ENCODE results near the gene BEAN1.

The BEAN1 gene, protein sequence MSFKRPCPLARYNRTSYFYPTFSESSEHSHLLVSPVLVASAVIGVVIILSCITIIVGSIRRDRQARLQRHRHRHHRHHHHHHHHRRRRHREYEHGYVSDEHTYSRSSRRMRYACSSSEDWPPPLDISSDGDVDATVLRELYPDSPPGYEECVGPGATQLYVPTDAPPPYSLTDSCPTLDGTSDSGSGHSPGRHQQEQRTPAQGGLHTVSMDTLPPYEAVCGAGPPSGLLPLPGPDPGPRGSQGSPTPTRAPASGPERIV

DNA sequence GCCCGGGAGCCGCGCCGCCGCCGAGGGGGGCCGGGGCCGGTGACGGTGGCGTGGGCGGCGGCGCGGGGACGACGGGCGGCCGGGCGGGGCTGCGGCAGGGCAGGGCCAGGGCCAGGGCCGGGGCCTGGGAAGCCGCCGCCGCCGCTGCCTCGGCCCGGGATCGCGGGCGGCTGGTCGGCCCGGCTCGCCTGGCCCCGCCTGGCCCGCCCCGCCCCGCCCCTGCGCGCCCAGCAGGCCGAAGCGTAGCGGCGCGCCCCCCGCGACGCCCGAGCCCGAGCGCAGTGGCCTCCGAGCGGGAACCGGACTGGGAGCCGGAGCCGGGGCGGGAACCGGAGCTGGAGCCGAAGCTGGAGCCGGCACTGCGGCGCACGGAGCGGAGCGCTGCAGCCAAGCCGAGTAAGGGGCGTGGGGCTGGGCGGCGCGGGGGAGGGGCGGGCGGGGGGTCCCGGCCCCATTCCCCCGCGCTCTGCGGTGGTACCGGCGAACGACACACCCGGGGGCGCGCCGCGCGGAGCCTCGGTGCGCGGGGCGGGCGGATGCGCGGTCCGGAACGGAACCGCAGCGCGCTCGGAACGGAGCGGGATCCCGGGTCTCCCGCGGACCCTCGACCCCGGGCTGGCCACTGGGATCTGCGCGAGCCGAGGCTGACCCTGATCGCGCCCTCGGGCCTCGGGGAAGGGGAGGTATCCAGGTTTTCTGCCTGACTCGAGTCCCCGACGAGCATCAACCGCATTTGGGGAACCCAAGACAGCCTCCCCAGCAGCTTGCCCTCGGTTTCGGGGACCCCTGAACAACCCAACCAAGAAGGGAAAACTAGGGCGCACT, at the start of gene BEAN1:
TSS of gene BEAN1 (plus strand) at position 260 of the 825 bp plus-strand sequence. CDS start 10,382 bp downstream, outside the sequence.
- no peak for DNase-seq (ENCODE audit: extremely low read depth in 1 of 2, low read depth in 1 of 2)

DNA sequence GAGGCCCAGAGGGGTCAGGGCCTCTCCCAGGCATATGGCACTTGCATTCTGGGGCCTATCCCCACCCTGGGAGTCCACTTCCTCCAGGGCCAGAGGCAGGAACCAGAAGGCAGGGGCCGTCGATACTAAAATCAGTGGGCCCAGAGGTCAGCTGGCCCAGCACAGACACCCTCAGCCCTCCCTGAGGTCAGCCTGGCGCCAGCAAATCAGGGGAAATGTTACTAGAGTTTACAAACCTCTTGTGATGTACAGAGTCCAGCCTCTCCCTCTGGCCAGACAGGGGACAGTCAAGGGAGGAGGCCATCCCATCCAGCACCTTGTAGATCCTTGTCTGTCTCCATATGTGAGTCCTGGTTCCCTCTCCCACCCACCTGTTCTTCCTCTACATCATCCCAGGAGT, 49.8 kb upstream of the BEAN1 start:
- DNase-seq (ENCODE audit: extremely low read depth in 1 of 2, low read depth in 1 of 2), result no peak

DNA sequence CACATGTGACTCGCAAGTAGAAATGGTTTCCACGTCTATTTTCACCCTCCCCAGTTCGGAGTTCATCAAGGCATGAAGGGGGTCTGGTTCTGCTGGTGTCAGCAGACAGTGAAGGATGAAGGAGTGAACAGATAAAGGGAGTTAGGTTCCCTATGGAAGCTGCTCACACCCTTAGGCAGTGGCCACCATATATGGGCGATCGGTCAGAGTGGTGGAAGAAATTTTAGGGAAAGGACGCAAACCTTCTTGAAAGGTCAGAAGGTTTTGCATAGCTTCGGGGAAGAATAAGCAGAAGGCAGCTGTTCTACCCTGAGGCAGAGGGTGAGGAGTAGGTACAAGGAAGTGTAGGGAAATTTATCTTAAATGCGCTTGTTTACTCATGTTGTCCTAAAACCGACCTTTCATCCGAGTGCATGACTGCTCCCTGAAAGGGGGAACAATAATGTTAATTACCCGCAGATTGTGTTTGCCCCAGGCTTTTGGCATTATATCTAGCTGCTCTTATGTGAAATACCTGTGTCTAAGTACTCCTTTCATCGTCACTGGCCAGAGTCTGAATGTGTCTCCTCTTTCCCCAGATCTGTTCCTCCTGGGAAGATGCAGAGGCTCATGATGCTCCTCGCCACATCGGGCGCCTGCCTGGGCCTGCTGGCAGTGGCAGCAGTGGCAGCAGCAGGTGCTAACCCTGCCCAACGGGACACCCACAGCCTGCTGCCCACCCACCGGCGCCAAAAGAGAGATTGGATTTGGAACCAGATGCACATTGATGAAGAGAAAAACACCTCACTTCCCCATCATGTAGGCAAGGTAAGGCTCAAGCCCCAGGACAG, 48.1 kb upstream of the BEAN1 start:
- no peak for DNase-seq (ENCODE audit: extremely low read depth in 1 of 2, low read depth in 1 of 2)

DNA sequence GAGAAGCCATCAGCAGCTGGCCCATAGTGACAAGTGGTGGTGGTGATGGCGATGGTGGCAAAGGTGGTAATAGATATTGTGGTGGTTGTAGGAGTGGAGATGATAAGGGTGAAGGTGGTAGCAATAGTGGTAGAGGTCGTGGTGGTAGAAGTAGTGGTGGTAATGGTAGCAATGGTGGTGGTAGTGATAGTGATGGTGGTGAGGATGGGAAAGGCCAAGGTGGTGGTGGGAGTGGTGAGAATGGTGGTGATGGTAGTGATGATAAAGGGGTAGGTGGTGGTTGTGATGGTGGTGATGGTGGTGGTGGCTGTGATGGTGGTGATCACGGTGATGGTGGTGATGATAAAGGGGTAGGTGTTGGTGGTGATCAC, 47.5 kb upstream of the BEAN1 start:
- DNase-seq (ENCODE audit: extremely low read depth in 1 of 2, low read depth in 1 of 2), result no peak

DNA sequence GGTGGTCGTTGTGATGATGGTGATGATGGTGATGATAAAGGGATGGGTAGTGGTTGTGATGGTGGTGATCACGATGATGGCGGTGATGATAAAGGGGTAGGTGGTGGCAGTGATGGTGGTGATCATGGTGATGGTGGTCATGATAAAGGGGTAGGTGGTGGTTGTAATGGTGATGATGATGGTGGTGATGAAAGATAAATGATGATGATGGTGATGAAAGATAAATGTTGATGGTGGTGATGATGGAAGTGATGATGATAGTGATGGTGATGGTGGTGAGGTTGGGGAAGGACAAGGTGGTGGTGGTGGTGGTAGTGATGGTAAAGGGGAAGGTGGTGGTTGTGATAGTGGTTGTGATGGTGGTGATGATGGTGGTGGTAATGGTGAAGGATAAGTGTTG, 46.7 kb upstream of the BEAN1 start:
- DNase-seq (ENCODE audit: extremely low read depth in 1 of 2, low read depth in 1 of 2), result no peak

DNA sequence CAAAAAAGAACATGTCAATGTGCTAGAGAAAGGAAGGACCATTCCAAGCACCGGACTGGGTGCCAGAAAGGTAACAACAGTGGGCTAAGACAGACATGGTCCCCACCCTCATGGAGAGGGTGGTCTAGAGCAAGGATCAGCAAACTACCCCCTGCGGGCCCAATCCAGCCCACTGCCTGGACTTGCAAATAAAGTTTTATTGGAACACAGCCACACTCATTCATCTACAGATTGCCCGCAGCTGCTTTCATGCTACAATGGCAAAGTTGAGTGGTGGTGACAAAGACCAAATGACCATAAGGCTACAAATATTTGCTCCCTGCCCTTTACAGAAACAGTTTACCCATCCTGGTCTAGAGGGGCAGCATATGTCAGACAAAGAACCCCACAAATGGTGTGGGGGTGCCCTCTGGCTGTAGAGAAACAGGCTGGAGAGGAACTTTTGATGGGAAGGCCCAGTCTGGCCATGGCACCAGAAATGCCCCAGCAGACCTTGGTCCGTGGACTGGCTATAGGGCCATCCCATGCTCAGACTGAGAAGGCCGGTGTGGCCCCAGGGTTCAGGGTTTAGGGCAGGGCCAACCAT, 45.4 kb upstream of the BEAN1 start:
- DNase-seq (ENCODE audit: extremely low read depth in 1 of 2, low read depth in 1 of 2), result no peak

DNA sequence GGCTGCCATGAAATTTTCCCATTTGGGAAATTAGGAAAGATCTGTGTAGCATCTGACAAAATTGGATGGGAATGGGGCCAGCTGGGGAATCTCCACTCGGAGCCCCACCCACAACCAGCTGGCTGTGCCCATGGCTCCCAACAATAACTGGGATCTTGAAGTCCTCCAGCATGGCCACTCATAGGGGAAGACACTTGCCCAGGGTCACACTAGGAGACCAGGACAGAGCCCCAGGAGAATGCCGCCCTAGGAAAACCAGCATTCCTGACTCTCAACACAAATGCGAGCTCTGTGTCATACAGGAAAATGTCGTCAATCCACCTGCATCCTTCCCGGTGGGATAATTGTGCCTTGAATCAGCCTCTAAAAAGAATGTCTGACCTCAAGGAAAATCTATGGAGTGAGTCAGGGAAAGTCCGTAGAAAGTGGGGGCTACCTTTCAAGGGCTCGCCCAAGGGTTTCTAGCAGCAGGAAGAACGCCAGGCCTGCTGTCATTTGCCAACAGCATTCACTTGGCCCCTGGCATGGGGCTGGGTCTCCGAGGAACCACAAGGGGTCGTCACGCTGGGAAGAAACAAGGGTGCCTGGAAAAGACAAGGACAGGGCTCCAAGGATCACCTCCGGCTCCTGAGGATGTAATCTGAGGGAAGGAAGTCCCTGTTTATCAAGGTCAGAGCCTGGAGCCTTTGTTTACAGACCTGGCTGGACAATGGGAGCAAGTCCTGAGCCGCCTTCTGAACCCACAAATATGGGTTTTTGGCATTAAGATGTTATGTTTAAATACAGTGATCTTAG, 44.7 kb upstream of the BEAN1 start:
- DNase-seq (ENCODE audit: extremely low read depth in 1 of 2, low read depth in 1 of 2), result no peak

DNA sequence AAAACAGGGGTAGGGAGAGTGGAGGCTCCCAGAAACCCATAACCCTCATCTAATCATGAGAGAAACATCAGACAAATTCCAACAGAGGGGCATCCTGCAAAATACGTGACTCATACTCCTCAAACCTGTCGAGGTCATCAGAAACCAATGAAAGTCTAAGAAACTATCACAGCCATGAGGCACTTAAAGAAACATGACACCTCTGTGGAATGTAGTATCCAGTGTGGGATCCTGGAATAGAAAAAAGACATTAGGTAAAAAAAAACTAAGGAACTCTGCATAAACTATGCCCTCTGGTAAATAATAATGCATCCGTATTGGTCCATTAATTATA, 44.2 kb upstream of the BEAN1 start:
- no peak for DNase-seq (ENCODE audit: extremely low read depth in 1 of 2, low read depth in 1 of 2)

DNA sequence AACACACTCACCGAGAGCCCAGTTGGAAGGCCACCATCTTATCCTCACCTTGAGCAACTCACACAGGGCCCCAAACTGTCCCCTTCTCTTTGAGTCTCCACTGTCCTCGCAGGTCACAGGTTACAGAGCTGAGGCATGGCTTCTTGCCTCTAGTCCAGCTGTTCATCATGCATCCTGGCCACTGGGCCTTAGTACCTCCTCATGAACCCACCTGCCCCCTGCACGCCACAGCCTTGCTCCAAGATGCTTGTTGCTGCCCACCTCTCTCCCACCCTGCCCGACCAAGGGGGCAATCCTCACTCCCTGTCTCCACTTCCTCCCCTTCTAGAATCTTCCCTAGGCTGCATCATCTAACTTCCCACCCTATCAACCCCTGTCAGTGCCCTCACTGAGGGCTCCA, 43.5 kb upstream of the BEAN1 start:
- DNase-seq (ENCODE audit: extremely low read depth in 1 of 2, low read depth in 1 of 2), result no peak

DNA sequence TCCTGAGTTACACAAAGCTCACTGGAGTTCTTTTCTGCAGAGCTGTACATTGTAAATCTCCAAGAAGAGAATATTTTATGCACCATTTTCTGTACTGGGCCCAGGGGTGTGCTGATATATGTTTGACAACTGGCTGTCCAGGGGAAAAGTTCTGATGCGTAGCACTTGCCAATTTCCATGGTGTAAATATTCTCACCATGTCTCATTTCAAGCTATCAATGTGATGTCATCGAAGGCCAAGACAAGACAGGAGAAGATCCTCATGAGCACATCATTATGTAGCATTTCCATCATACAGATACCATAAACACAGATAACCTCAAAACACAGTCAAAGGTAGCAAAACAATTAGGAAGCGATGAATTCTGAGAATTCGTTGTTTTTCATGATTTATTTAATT, 41.7 kb upstream of the BEAN1 start:
- no peak for DNase-seq (ENCODE audit: extremely low read depth in 1 of 2, low read depth in 1 of 2)

DNA sequence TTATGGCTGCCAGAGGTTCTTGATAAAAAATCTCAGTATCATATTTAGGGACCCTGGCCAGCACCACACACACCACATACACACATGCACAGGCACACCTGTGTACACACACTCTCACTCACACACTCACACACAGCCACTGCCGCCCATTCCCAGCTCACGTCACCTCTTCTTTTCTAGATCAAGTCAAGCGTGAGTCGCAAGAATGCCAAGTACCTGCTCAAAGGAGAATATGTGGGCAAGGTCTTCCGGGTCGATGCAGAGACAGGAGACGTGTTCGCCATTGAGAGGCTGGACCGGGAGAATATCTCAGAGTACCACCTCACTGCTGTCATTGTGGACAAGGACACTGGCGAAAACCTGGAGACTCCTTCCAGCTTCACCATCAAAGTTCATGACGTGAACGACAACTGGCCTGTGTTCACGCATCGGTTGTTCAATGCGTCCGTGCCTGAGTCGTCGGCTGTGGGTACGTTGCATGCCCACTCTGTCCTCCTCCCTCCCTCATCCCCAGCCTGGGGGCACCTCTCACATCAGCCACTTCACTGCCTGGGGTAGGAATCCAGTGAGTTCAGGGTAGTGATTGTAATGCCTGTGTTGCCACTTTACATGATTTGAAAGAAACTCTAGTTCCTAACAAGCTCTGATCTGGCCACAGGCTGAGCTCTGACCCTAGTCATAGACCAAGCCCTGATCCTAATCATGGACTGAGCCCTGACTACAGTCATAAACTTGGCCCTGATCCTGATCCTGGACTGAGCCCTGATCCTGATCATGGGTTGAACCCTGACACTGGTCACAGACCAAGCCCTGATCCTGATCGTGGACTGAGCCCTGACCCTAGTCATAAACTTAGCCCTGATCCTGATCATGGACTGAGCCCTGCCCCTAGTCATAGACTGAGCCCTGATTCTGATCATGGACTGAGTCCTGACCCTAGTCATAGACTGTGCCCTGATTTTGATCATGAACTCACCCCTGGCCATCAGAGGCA, 40.2 kb upstream of the BEAN1 start:
- DNase-seq (ENCODE audit: extremely low read depth in 1 of 2, low read depth in 1 of 2), result no peak

DNA sequence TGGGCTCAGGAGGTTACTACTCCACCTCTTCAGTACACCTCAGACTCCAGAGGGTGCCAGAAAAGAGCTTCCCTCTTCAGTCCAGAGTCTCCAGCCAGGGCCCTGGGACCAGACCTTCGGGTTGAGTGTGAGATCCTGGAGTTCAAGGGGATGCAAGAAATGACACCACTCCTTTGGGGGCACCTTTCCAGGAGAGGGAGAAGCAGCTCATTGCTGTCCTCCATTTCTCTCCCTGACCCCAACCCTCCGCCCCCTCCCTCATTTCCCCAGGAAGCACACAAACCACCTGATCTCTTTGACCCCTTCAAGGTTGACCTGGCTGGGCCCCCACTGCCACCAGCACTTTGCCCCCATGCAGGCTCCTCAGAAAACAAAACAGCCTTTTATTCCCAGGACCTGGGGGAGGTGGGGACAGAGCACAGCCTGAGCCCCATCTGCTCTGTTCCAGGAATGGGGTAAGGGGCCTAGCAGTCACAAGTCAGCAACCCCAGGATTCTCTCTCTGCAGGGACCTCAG, 39.2 kb upstream of the BEAN1 start:
- DNase-seq (ENCODE audit: extremely low read depth in 1 of 2, low read depth in 1 of 2), result no peak

DNA sequence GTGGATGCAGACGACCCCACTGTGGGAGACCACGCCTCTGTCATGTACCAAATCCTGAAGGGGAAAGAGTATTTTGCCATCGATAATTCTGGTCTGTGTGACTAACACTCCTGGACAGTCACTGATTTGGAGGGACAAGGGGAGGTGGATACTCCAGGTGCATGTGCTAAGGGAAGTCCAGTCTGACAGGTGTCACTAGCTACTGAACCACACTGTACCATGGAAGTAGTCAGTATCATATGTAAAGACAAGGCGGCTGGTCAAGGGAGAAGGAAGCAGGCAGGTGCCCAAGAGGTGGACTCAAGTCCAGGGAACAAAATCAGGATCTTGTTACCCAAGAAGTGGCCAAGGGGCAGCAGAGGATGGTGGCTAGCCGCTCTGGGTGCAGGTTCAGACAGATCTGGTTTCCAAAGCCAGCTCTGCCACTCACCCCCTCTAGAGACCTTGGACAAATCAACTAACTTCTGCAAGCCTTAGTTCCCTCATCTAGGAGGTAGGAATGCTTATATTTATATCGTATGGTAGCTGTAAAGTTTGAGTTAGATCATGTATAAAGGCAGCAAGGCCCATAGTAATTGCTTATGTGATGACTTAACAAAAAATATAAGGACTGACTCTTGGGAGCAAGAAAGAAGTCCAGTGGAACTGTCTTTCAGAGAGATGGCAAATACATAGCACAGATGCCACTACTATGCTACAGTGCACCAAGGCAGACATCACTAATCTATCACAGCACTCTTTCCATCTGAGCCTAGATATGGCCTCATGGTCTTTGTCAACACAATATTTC, 38.5 kb upstream of the BEAN1 start:
- no peak for DNase-seq (ENCODE audit: extremely low read depth in 1 of 2, low read depth in 1 of 2)

DNA sequence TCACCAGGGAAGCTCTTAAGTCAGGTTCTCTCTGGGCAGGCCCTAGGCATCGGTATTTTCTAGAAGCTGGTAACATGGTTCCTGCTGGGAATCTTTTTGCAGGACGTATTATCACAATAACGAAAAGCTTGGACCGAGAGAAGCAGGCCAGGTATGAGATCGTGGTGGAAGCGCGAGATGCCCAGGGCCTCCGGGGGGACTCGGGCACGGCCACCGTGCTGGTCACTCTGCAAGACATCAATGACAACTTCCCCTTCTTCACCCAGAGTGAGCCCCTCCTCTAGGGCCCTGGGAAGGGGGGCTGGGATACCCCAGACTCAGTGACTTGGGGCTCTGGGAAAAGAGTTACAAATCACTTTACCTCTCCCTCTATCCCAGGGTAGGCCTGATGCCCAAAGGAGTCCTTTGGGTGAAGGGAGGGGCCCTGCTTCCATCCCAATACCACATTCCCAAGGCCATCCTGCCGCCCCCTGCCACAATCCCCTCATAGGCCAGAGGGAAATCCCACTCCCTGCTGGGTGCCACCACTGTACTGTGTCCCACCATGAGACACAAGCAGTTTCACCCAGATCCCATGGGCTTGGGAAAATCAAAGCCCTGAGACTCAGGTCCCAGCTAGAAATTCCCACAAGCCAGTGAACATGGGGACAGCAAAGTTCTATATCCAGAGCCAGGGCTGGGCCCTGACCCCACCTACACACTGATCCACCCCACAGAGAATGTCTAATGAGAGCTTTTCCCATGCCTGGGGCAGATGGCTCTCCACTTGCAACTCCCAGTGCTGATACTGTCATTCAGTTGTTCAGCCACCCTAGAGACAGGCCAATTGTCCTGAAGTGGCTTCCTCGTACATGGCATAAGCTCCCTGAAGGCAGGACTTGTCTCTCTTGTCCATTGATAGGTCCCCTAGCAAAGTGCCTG, 37.6 kb upstream of the BEAN1 start:
- no peak for DNase-seq (ENCODE audit: extremely low read depth in 1 of 2, low read depth in 1 of 2)

DNA sequence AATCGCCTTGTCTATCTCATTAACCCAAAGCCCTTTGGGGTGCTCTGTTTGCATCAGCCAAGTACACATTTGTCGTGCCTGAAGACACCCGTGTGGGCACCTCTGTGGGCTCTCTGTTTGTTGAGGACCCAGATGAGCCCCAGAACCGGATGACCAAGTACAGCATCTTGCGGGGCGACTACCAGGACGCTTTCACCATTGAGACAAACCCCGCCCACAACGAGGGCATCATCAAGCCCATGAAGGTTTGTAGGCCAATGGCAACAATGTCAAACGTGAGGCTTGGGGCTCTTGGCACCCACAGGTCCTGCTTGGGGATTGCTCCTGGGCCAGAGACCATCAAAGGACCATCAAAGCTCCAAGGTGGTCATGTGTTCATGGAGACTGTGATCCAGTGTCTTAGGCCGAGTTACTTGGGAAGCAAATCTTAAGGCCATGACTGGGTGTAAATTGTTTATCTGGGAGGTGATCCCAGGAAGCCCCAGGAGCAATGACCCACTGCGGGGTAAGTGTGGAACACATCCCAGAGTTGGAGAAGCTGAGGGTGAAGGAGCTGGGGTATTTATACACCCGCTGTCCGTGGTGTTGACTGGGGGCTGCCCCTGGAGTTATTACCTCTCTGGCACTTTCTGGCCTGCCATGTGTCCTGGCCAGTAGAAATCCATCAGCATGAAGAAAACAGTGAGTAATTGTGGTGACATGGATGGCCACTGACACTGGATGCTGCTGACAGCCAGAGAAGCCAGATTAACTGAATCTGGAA, 36.6 kb upstream of the BEAN1 start:
- DNase-seq (ENCODE audit: extremely low read depth in 1 of 2, low read depth in 1 of 2), result no peak
